Liver (tissue), 3 donors: ENCODE data around the gene IFIH1.

Source experiments
- ATF3 ChIP-seq: IDR thresholded peaks from 2 replicates; pipeline ENCODE4 v1.6.1; 2016; ENCODE audit warnings: antibody characterized with exemption
- CTCF ChIP-seq: fragments of 150-350 bp; IDR thresholded peaks from 2 replicates; pipeline ENCODE4 v1.5.1; 2017; ENCODE audit warnings: improper control_type of control experiment, low read depth, low read length; ENCODE audit not compliant: missing input control
- EGR1 ChIP-seq, 2 donors: IDR thresholded peaks; 2 replicates each; pipeline ENCODE4 v1.6.1; 2016 to 2018; ENCODE audit warnings: antibody characterized with exemption in 2 of 2, low read depth in 2 of 2
- FOXA1 ChIP-seq: IDR thresholded peaks from 2 replicates; pipeline ENCODE4 v1.6.1; 2016; ENCODE audit warnings: antibody characterized with exemption
- GABPA ChIP-seq, 2 donors: IDR thresholded peaks in 1 of 2; conservative IDR thresholded peaks in 1 of 2; 2 replicates each; pipeline ENCODE4 v1.6.1; 2016; ENCODE audit warnings: antibody characterized with exemption in 2 of 2, mild to moderate bottlenecking in 1 of 2, moderate library complexity in 1 of 2
- HNF4A ChIP-seq, 2 donors: conservative IDR thresholded peaks; 2 replicates each; pipeline ENCODE4 v1.6.1; 2016; ENCODE audit warnings: antibody characterized with exemption in 2 of 2, mild to moderate bottlenecking in 2 of 2
- JUND ChIP-seq, 2 donors: IDR thresholded peaks; 2 replicates each; pipeline ENCODE4 v1.6.1; 2016; ENCODE audit warnings: antibody characterized with exemption in 2 of 2
- MAX ChIP-seq: IDR thresholded peaks from 2 replicates; pipeline ENCODE4 v1.6.1; 2016; ENCODE audit warnings: antibody characterized with exemption
- RAD21 ChIP-seq, 2 donors: IDR thresholded peaks; 2 replicates each; pipeline ENCODE4 v1.6.1; 2016; ENCODE audit warnings: antibody characterized with exemption in 2 of 2, mild to moderate bottlenecking in 2 of 2
- REST ChIP-seq: IDR thresholded peaks from 2 replicates; pipeline ENCODE4 v1.6.1; 2016; ENCODE audit warnings: antibody characterized with exemption, mild to moderate bottlenecking
- RXRA ChIP-seq, 2 donors: IDR thresholded peaks; 2 replicates each; pipeline ENCODE4 v1.6.1; 2017 to 2018; ENCODE audit warnings: antibody characterized with exemption in 2 of 2, mild to moderate bottlenecking in 1 of 2
- SP1 ChIP-seq: IDR thresholded peaks from 2 replicates; pipeline ENCODE4 v1.6.1; 2018; ENCODE audit warnings: antibody characterized with exemption, mild to moderate bottlenecking
- TAF1 ChIP-seq: conservative IDR thresholded peaks from 2 replicates; pipeline ENCODE4 v1.6.1; 2016; ENCODE audit warnings: antibody characterized with exemption, mild to moderate bottlenecking
- YY1 ChIP-seq: IDR thresholded peaks from 2 replicates; pipeline ENCODE4 v1.6.1; 2016; ENCODE audit warnings: antibody characterized with exemption, mild to moderate bottlenecking
- donor health status: healthy.
- donor health status: healthy.

GRCh38 chr2:162327806-162328205 is 9.3 kb upstream of the IFIH1 start:
- TF ChIP-seq JUND (IDR thresholded peaks at IDR 0.05): no peak
- TF ChIP-seq CTCF: no peak
- no peak for TF ChIP-seq REST
- no peak for TF ChIP-seq YY1
- TF ChIP-seq HNF4A (conservative IDR thresholded peaks at IDR 0.05): no peak
- no peak for TF ChIP-seq RAD21 (IDR thresholded peaks at IDR 0.05)
- TF ChIP-seq EGR1 (IDR thresholded peaks at IDR 0.05; ENCODE audit: low read depth in 2 of 2): no peak
- TF ChIP-seq MAX: no peak
- no peak for TF ChIP-seq TAF1
- no peak for TF ChIP-seq SP1
- no peak for TF ChIP-seq ATF3
- no peak for TF ChIP-seq GABPA (IDR thresholded peaks at IDR 0.05 in 1 of 2, conservative IDR thresholded peaks at IDR 0.05 in 1 of 2)
- TF ChIP-seq FOXA1: no peak
- no peak for TF ChIP-seq RXRA (IDR thresholded peaks at IDR 0.05)
